PC-9 (cell line): ENCODE results near the gene PLEKHG4B. TPM values are rescaled to one million over a fixed set of nuclear protein-coding genes. Genes with fewer than 3 reads are reported as not detected.
"Not testable (repeated sequence)": the region's sequence is repeated elsewhere in the genome, so short reads cannot be mapped to it uniquely, and the experiment has no call there.

Source experiments
- BruUV-seq: library from RNA; stranded (reverse); fragments of 400-500 nt; replicated peaks from 2 replicates; lab custom pipeline; 2021; lab: Mats Ljungman, UMichigan
- CTCF ChIA-PET: fragments of 300-600 bp; sonication (Branson Sonifier 250); formaldehyde crosslinking; loops from one replicate; lab custom pipeline; 2022; ENCODE audit warnings: antibody characterized with exemption; lab: Charles Lee
- POLR2A ChIA-PET: fragments of 300-600 bp; sonication (Branson Sonifier 250); formaldehyde crosslinking; loops from one replicate; lab custom pipeline; 2022; ENCODE audit warnings: antibody characterized with exemption; ENCODE audit not compliant: unreplicated experiment; lab: Charles Lee
- DNase-seq, 2 experiments: peaks; one replicate each; pipeline versions ENCODE4 v3.0.0 to v3.0.0-alpha.2; 2015 to 2022; ENCODE audit warnings: mixed read lengths in 1 of 2
- H2AFZ ChIP-seq: fragments of 200-600 bp; sonication (generic); 2 replicates; pipeline ENCODE4 v1.8.1; 2017; ENCODE audit warnings: antibody characterized with exemption
- H3F3A ChIP-seq: fragments of 200-600 bp; sonication (generic); 2 replicates; pipeline ENCODE4 v1.8.1; 2017; ENCODE audit warnings: antibody characterized with exemption, mild to moderate bottlenecking, low read depth; ENCODE audit not compliant: insufficient read depth
- H3K27ac ChIP-seq: fragments of 200-600 bp; sonication (generic); 2 replicates; pipeline ENCODE4 v1.6.1; 2016; ENCODE audit warnings: mixed run types
- H3K27me3 ChIP-seq: fragments of 200-600 bp; sonication (generic); 2 replicates; pipeline ENCODE4 v1.6.1; 2016; ENCODE audit warnings: low read depth, mixed run types; ENCODE audit not compliant: insufficient read depth
- H3K36me3 ChIP-seq: fragments of 200-600 bp; sonication (generic); 2 replicates; pipeline ENCODE4 v1.6.1; 2016; ENCODE audit warnings: low read depth, mixed run types
- H3K4me1 ChIP-seq: fragments of 200-600 bp; sonication (generic); replicated peaks from 2 replicates; pipeline ENCODE4 v1.6.1; 2016; ENCODE audit warnings: mixed run types; ENCODE audit not compliant: insufficient read depth
- H3K4me2 ChIP-seq: fragments of 200-600 bp; sonication (generic); 2 replicates; pipeline ENCODE4 v1.6.1; 2017; ENCODE audit warnings: mixed run types
- H3K4me3 ChIP-seq: fragments of 200-600 bp; sonication (generic); 2 replicates; pipeline ENCODE4 v1.6.1; 2016; ENCODE audit warnings: mixed run types
- H3K79me2 ChIP-seq: fragments of 200-600 bp; sonication (generic); 2 replicates; pipeline ENCODE4 v1.6.1; 2017; ENCODE audit warnings: low read depth, mixed run types
- H3K9me2 ChIP-seq: fragments of 200-600 bp; sonication (generic); 2 replicates; pipeline ENCODE4 v1.8.1; 2017; ENCODE audit warnings: mild to moderate bottlenecking; ENCODE audit not compliant: insufficient read depth
- H3K9me3 ChIP-seq: fragments of 200-600 bp; sonication (generic); 2 replicates; pipeline ENCODE4 v1.8.1; 2016; ENCODE audit warnings: low read depth; ENCODE audit not compliant: insufficient read depth
- H4K20me1 ChIP-seq: fragments of 200-600 bp; sonication (generic); 2 replicates; pipeline ENCODE4 v1.8.1; 2017; ENCODE audit not compliant: insufficient read depth
- CTCF ChIP-seq: fragments of 200-600 bp; sonication (generic); conservative IDR thresholded peaks from 2 replicates; pipeline ENCODE4 v1.6.1; 2017; ENCODE audit warnings: mixed run types, antibody characterized with exemption, mild to moderate bottlenecking, moderate library complexity
- EZH2 ChIP-seq: fragments of 200-600 bp; sonication (generic); IDR thresholded peaks from 2 replicates; pipeline ENCODE4 v1.8.0; 2017; ENCODE audit warnings: antibody characterized with exemption, low read depth
- intact Hi-C: fragments of 100-400 bp; cut with micrococcal nuclease; formaldehyde crosslinking; loops from one replicate; pipeline ENCODE4 v1.10.0; 2022; ENCODE audit not compliant: unreplicated experiment
- total RNA-seq: library from RNA; stranded (reverse); gene quantifications from 2 replicates; pipeline ENCODE4 v1.2.3, GENCODE V29; 2021

PLEKHG4B gene
- total RNA-seq, 1 experiment from 2014 or later, result not detected

DNA sequence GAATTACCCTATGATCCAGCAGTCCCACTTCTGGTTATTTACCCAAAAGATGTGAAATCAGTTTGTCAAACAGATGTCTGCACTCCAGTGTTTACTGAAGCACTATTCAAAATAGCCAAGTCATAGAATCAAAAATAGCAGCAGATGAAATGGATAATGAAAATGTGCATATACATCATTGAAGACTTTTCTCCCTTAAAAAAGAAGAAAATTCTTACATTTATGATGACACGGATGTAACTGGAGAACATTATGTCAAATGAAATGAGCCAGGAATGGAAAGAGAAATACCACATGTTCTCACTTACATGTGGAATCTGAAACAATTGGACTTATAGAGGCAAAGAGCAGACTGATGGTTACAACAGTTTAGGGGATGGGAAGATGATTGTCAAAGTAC, 21.5 kb upstream of the PLEKHG4B start:
- POLR2A ChIA-PET, result no interaction called here
- no TSS peak for BruUV-seq
- Histone ChIP-seq H4K20me1 (no peaks in the 10 kb centered on the region), H3K4me1 (no peaks in the 10 kb centered on the region), H3K36me3 (no peaks in the 10 kb centered on the region), H3K79me2 (no peaks in the 10 kb centered on the region), H3K9me2 (no peaks in the 10 kb centered on the region), H3K4me2 (no peak overlapping the region), H3K27ac (no peak overlapping the region), H2AFZ (no peak overlapping the region), H3K4me3 (no peak overlapping the region), H3F3A (no peaks in the 10 kb centered on the region), H3K9me3 (no peaks in the 10 kb centered on the region), H3K27me3 (peaks cover 81% of the 10 kb centered on the region)
- intact Hi-C loops, result no loop called here
- TF ChIP-seq EZH2 (no peak), CTCF (no peak)
- CTCF ChIA-PET, result no interaction called here
- no peak for DNase-seq

- CTCF ChIA-PET, result not testable (repeated sequence)
Measured at GRCh38 chr5:72316-73180, 19.4 kb upstream of the PLEKHG4B start.

DNA sequence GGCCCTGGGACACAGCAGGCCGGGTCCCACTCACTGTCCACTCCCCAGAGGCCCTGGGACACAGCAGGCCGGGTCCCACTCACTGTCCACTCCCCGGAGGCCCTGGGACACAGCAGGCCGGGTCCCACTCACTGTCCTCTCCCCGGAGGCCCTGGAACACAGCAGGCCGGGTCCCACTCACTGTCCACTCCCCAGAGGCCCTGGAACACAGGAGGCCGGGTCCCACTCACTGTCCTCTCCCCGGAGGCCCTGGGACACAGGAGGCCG, 18.9 kb upstream of the PLEKHG4B start:
- H3K4me2 ChIP-seq, H3K9me3 ChIP-seq, POLR2A ChIA-PET, H3F3A ChIP-seq, H3K36me3 ChIP-seq, DNase-seq, CTCF ChIA-PET, H3K4me3 ChIP-seq, BruUV-seq, intact Hi-C loops, H3K4me1 ChIP-seq, H3K9me2 ChIP-seq, H2AFZ ChIP-seq, H3K79me2 ChIP-seq, H4K20me1 ChIP-seq, H3K27ac ChIP-seq: not testable (repeated sequence)
- H3K27me3 ChIP-seq, result peaks cover 92% of the 10 kb centered on the region

More at GRCh38 chr5:72316-73180, 19.4 kb upstream of the PLEKHG4B start:
- H3K9me3 ChIP-seq, POLR2A ChIA-PET, DNase-seq, H3K9me2 ChIP-seq, H3F3A ChIP-seq, H3K4me3 ChIP-seq, H2AFZ ChIP-seq, H3K4me1 ChIP-seq, H3K4me2 ChIP-seq, H3K79me2 ChIP-seq, H3K36me3 ChIP-seq, H4K20me1 ChIP-seq, intact Hi-C loops, H3K27ac ChIP-seq, BruUV-seq: not testable (repeated sequence)
- peaks cover 87% of the 10 kb centered on the region for H3K27me3 ChIP-seq
- TF ChIP-seq EZH2, result peak; percentile 99

GRCh38 chr5:73768-74502, 18.0 kb upstream of the PLEKHG4B start:
- no peak overlapping the region for H3K27ac ChIP-seq
- DNase-seq, result no peak
- H3K9me3 ChIP-seq, result no peaks in the 10 kb centered on the region
- no peaks in the 10 kb centered on the region for H3K9me2 ChIP-seq
- no peak overlapping the region for H2AFZ ChIP-seq
- H3K4me2 ChIP-seq, result no peak overlapping the region
- no peak overlapping the region for H3K4me3 ChIP-seq
- intact Hi-C loops, result no loop called here
- peak; percentile 100 for TF ChIP-seq EZH2
- TF ChIP-seq CTCF, result no peak
- H3F3A ChIP-seq, result no peaks in the 10 kb centered on the region
- no TSS peak for BruUV-seq
- no peaks in the 10 kb centered on the region; the same call in 1 of the 2 replicates for H4K20me1 ChIP-seq
- no peaks in the 10 kb centered on the region for H3K79me2 ChIP-seq
- POLR2A ChIA-PET, result no interaction called here
- CTCF ChIA-PET, result no interaction called here
- peaks cover 100% of the 10 kb centered on the region for H3K27me3 ChIP-seq
- no peaks in the 10 kb centered on the region for H3K36me3 ChIP-seq
- no peaks in the 10 kb centered on the region for H3K4me1 ChIP-seq
